ENCODE data around the gene GLRX2. TPM values are rescaled to one million over a fixed set of nuclear protein-coding genes. Genes with fewer than 3 reads are reported as not detected.

Gene GLRX2
- polyA plus RNA-seq, 3 donors: 4.2 to 16.1 (median 15.2) TPM

DNA sequence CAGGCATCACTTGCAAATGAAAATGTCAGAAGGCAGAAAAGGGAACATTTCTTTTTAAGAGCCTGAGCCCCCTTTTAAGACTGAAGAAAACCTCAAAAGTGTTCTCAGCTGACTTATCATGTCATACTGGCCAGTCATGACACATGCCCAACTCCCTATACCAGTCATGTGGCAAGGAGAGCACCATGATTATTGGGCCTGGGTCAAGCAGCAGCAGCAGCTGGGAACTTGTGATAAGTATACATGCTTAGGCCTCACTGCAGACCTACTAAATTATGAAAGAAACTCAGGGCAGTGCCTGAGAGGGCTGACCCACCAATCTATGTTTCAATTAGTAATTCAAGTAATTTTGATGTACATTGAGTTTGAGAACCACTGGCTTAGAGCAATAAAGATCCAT lies 37.2 kb downstream of the GLRX2 start:
- TF ChIP-seq, protein P1, sequence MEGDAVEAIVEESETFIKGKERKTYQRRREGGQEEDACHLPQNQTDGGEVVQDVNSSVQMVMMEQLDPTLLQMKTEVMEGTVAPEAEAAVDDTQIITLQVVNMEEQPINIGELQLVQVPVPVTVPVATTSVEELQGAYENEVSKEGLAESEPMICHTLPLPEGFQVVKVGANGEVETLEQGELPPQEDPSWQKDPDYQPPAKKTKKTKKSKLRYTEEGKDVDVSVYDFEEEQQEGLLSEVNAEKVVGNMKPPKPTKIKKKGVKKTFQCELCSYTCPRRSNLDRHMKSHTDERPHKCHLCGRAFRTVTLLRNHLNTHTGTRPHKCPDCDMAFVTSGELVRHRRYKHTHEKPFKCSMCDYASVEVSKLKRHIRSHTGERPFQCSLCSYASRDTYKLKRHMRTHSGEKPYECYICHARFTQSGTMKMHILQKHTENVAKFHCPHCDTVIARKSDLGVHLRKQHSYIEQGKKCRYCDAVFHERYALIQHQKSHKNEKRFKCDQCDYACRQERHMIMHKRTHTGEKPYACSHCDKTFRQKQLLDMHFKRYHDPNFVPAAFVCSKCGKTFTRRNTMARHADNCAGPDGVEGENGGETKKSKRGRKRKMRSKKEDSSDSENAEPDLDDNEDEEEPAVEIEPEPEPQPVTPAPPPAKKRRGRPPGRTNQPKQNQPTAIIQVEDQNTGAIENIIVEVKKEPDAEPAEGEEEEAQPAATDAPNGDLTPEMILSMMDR (IDR thresholded peaks at IDR 0.05): no peak
- Histone ChIP-seq H3K4me2 (replicated peaks; ENCODE audit: extremely low read depth, low read length, poor library complexity, severe bottlenecking) (no peak overlapping the region), H3K27me3 (ENCODE audit: control insufficient read depth in 2 of 2, insufficient read depth in 2 of 2, low read length in 2 of 2) (no peaks in the 10 kb centered on the region), H3K9me3 (replicated peaks in 1 of 2; ENCODE audit: control insufficient read depth in 1 of 2, insufficient read depth in 1 of 2, low read length in 2 of 2) (no peaks in the 10 kb centered on the region), H3K36me3 (replicated peaks in 1 of 2; ENCODE audit: control insufficient read depth in 1 of 2, insufficient read depth in 2 of 2, low read length in 2 of 2) (peaks cover 0 to 17% of the 10 kb centered on the region in 2 donors), H3K79me2 (ENCODE audit: insufficient read depth, low read length) (peaks cover 88% of the 10 kb centered on the region), H2AFZ (ENCODE audit: insufficient read depth, low read depth, low read length, poor library complexity, severe bottlenecking) (no peak overlapping the region), H4K20me1 (ENCODE audit: insufficient read depth, low read length) (peaks cover 49% of the 10 kb centered on the region), H3K9ac (ENCODE audit: insufficient read depth, low read length, poor library complexity, severe bottlenecking) (no peak overlapping the region), H3K4me1 (ENCODE audit: control insufficient read depth in 1 of 2, insufficient read depth in 2 of 2, low read length in 2 of 2) (peaks cover 4 to 7% of the 10 kb centered on the region in 2 donors), H3K27ac (ENCODE audit: low read depth in 1 of 2, low read length in 2 of 2) (peak overlapping the region in 1 of 2 donors; percentile 10), H3K4me3 (replicated peaks in 1 of 3; ENCODE audit: low read depth in 2 of 3, low read length in 3 of 3) (no peak overlapping the region)
- Mint-ChIP-seq H3K4me1 (peaks cover 16% of the 10 kb centered on the region), H3K9me3 (no peaks in the 10 kb centered on the region), H3K27me3 (ENCODE audit: low read depth in 3 of 3) (peaks cover 0 to 1% (median 0%) of the 10 kb centered on the region in 3 donors), H3K36me3 (peaks cover 13 to 22% of the 10 kb centered on the region in 2 donors), H3K27ac (peak overlapping the region in 3 of 7 donors; percentile 15 to 85 (median 71)), H3K4me3 (no peak overlapping the region)
- intact Hi-C loops (cut with micrococcal nuclease): no loop called here
- DNase-seq: no peak

DNA sequence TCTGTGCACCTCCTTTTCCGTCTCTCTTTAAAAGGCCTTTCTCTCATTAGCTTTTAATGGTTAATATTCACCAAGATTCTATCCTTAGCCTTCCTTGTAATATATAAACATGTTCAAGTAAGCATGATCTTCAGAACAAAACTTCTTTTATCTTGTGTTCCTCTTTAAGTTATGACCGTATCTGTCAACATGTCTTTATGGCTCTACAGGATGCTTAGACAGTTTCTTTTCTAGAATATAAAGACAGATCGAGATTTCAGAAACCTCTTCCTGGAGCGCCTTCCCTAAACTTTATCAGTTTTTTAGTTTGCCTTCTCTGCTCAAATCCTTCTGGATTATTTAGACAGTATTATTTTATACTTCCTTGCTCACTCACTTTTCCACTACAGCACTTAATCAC lies 38.6 kb downstream of the GLRX2 start:
- H3K27me3 ChIP-seq (ENCODE audit: control insufficient read depth in 2 of 2, insufficient read depth in 2 of 2, low read length in 2 of 2): no peaks in the 10 kb centered on the region
- 100% methylated on average over 1 of the region's 4 CpGs for WGBS (ENCODE audit: insufficient coverage)
- intact Hi-C loops (cut with micrococcal nuclease): no loop called here
- peaks cover 55% of the 10 kb centered on the region for H4K20me1 ChIP-seq (ENCODE audit: insufficient read depth, low read length)
- no peak overlapping the region for H3K4me3 ChIP-seq (replicated peaks in 1 of 3; ENCODE audit: low read depth in 2 of 3, low read length in 3 of 3)
- H3K4me2 ChIP-seq (replicated peaks; ENCODE audit: extremely low read depth, low read length, poor library complexity, severe bottlenecking): no peak overlapping the region
- Mint-ChIP-seq H3K36me3 (peaks cover 6 to 14% of the 10 kb centered on the region in 2 donors), H3K4me3 (no peak overlapping the region), H3K27me3 (ENCODE audit: low read depth in 3 of 3) (peaks cover 0 to 1% (median 0%) of the 10 kb centered on the region in 3 donors), H3K27ac (no peak overlapping the region), H3K9me3 (no peaks in the 10 kb centered on the region), H3K4me1 (peaks cover 22% of the 10 kb centered on the region)
- peaks cover 0 to 8% of the 10 kb centered on the region in 2 donors for H3K36me3 ChIP-seq (replicated peaks in 1 of 2; ENCODE audit: control insufficient read depth in 1 of 2, insufficient read depth in 2 of 2, low read length in 2 of 2)
- H3K4me1 ChIP-seq (ENCODE audit: control insufficient read depth in 1 of 2, insufficient read depth in 2 of 2, low read length in 2 of 2): peaks cover 4 to 7% of the 10 kb centered on the region in 2 donors
- H3K9ac ChIP-seq (ENCODE audit: insufficient read depth, low read length, poor library complexity, severe bottlenecking): no peak overlapping the region
- no peak for DNase-seq
- H3K27ac ChIP-seq (ENCODE audit: low read depth in 1 of 2, low read length in 2 of 2): no peak overlapping the region
- TF ChIP-seq, protein P1 (IDR thresholded peaks at IDR 0.05): no peak
- peaks cover 93% of the 10 kb centered on the region for H3K79me2 ChIP-seq (ENCODE audit: insufficient read depth, low read length)
- no peaks in the 10 kb centered on the region for H3K9me3 ChIP-seq (replicated peaks in 1 of 2; ENCODE audit: control insufficient read depth in 1 of 2, insufficient read depth in 1 of 2, low read length in 2 of 2)
- no peak overlapping the region for H2AFZ ChIP-seq (ENCODE audit: insufficient read depth, low read depth, low read length, poor library complexity, severe bottlenecking)
